CD4-positive, alpha-beta T cell (primary cell): ENCODE data around the gene SYNGR3. TPM values are rescaled to one million over a fixed set of nuclear protein-coding genes. Genes with fewer than 3 reads are reported as not detected.

Source experiments
- ATAC-seq: fragments of 200-7000 bp; cut with Tn5 transposase; one replicate; pipeline ENCODE4 v1.10.0; 2022; ENCODE audit warnings: mild to moderate bottlenecking; ENCODE audit not compliant: poor library complexity
- CTCF ChIA-PET: fragments of 350-600 bp; sonication (Branson Sonifier 250); formaldehyde crosslinking; loops from one replicate; lab custom pipeline; 2021; ENCODE audit warnings: antibody characterized with exemption, inconsistent platforms; lab: Charles Lee
- POLR2A ChIA-PET: fragments of 350-600 bp; sonication (Branson Sonifier 250); formaldehyde crosslinking; loops from one replicate; lab custom pipeline; 2021; ENCODE audit warnings: antibody characterized with exemption, inconsistent platforms; lab: Charles Lee
- DNase-seq, 14 experiments: peaks; one replicate each; pipeline ENCODE4 v3.0.0-alpha.2; 2013 to 2020; ENCODE audit warnings: mixed read lengths in 2 of 14
- H3K27ac ChIP-seq, 2 donors: one replicate each; pipeline versions ENCODE4 v1.5.1 to v1.7.0; 2013; ENCODE audit warnings: low read length in 2 of 2, low read depth in 1 of 2, mild to moderate bottlenecking in 1 of 2
- H3K27me3 ChIP-seq, 2 experiments: 1 replicate in 1 of 2; 2 replicates in 1 of 2; pipeline versions ENCODE4 v1.6.1 to v1.7.0; 2013; ENCODE audit warnings: low read length in 2 of 2, control low read depth in 1 of 2, mild to moderate bottlenecking in 1 of 2, moderate library complexity in 1 of 2; ENCODE audit not compliant: insufficient read depth in 2 of 2, control insufficient read depth in 1 of 2
- H3K36me3 ChIP-seq: one replicate; pipeline ENCODE4 v1.6.1; 2013; ENCODE audit warnings: low read length, control low read depth; ENCODE audit not compliant: insufficient read depth
- H3K4me1 ChIP-seq: one replicate; pipeline ENCODE4 v1.6.1; 2013; ENCODE audit warnings: low read length, control low read depth; ENCODE audit not compliant: insufficient read depth
- H3K4me3 ChIP-seq: one replicate; pipeline ENCODE4 v1.5.1; 2013; ENCODE audit warnings: mild to moderate bottlenecking, low read length, moderate library complexity
- H3K9me3 ChIP-seq, 2 experiments: 1 replicate in 1 of 2; 2 replicates in 1 of 2; pipeline versions ENCODE4 v1.6.1 to v1.7.0; 2013; ENCODE audit warnings: low read length in 2 of 2, mild to moderate bottlenecking in 2 of 2, control low read depth in 1 of 2, moderate library complexity in 1 of 2; ENCODE audit not compliant: control insufficient read depth in 1 of 2, insufficient read depth in 1 of 2
- H3K27ac Mint-ChIP-seq: one replicate; pipeline ENCODE4 v1.8.0; 2020; ENCODE audit warnings: mixed read lengths
- H3K27me3 Mint-ChIP-seq: one replicate; pipeline ENCODE4 v1.8.0; 2021; ENCODE audit warnings: mixed read lengths
- H3K36me3 Mint-ChIP-seq: one replicate; pipeline ENCODE4 v1.8.0; 2021; ENCODE audit warnings: low read depth, mixed read lengths
- H3K4me1 Mint-ChIP-seq: one replicate; pipeline ENCODE4 v1.8.0; 2021; ENCODE audit warnings: low read depth, mixed read lengths
- H3K4me3 Mint-ChIP-seq: one replicate; pipeline ENCODE4 v1.8.0; 2020; ENCODE audit warnings: mild to moderate bottlenecking, mixed read lengths
- H3K9me3 Mint-ChIP-seq: one replicate; pipeline ENCODE4 v1.8.0; 2020; ENCODE audit warnings: mixed read lengths
- CTCF ChIP-seq: fragments of 200-600 bp; IDR thresholded peaks from one replicate; pipeline ENCODE4 v1.8.0; 2022; ENCODE audit warnings: antibody characterized with exemption, mild to moderate bottlenecking
- intact Hi-C, 2 experiments: fragments of 100-400 bp; cut with DNase I in 1 of 2; cut with micrococcal nuclease in 1 of 2; formaldehyde crosslinking; loops; one replicate each; pipeline versions ENCODE4 v1.15.1 to v1.9.0; 2023 to 2025; cut with DNase I, micrococcal nuclease
- total RNA-seq, 174 experiments: library from RNA in 2 of 174; stranded (reverse) in 2 of 174; gene quantifications; one replicate each; pipeline ENCODE4 v1.2.3 and lab custom pipeline; 2021 to 2026

SYNGR3 gene
- total RNA-seq, 2 experiments from 2014 or later = 3.8 to 3.9 TPM

- CTCF ChIA-PET = interaction anchor here (0.6 to 2.2 kb wide), 8 partner anchors 19 to 1569 kb away, joined by 3 to 9 read pairs (median 4); partner anchors contain the start of genes NTHL1, TRAF7 and TSC2
- intact Hi-C loops = loop anchor here (1.0 to 10.0 kb wide), 4 partner anchors 26 to 232 kb away; partner anchors contain the start of gene ECI1 (in 1 of the 2)
- POLR2A ChIA-PET = interaction anchor here (0.9 to 2.2 kb wide), 4 partner anchors 25 to 133 kb away, joined by 4 to 13 read pairs (median 6); partner anchors contain the start of genes NTHL1, RPS2, TRAF7 and TSC2
- TF ChIP-seq CTCF = no peak
- Mint-ChIP-seq H3K27ac (peak overlapping the region; percentile 66), H3K4me3 (peak overlapping the region; percentile 54), H3K36me3 (no peaks in the 10 kb centered on the region), H3K4me1 (peaks cover 18% of the 10 kb centered on the region), H3K9me3 (no peaks in the 10 kb centered on the region), H3K27me3 (peaks cover 29% of the 10 kb centered on the region)
- H3K4me1 ChIP-seq = peaks cover 50% of the 10 kb centered on the region
- peaks cover 25 to 33% of the 10 kb centered on the region in 2 experiments for H3K27me3 ChIP-seq
- ATAC-seq (peak; percentile 12), DNase-seq (peak in 2 of 14 experiments; percentile 43 to 61)
- H3K4me3 ChIP-seq = peak overlapping the region; percentile 31
- no peaks in the 10 kb centered on the region for H3K36me3 ChIP-seq
- no peak overlapping the region for H3K27ac ChIP-seq
- H3K9me3 ChIP-seq = no peaks in the 10 kb centered on the region
Measured at GRCh38 chr16:2022723-2023091, 32.9 kb downstream of the SYNGR3 start.

DNA sequence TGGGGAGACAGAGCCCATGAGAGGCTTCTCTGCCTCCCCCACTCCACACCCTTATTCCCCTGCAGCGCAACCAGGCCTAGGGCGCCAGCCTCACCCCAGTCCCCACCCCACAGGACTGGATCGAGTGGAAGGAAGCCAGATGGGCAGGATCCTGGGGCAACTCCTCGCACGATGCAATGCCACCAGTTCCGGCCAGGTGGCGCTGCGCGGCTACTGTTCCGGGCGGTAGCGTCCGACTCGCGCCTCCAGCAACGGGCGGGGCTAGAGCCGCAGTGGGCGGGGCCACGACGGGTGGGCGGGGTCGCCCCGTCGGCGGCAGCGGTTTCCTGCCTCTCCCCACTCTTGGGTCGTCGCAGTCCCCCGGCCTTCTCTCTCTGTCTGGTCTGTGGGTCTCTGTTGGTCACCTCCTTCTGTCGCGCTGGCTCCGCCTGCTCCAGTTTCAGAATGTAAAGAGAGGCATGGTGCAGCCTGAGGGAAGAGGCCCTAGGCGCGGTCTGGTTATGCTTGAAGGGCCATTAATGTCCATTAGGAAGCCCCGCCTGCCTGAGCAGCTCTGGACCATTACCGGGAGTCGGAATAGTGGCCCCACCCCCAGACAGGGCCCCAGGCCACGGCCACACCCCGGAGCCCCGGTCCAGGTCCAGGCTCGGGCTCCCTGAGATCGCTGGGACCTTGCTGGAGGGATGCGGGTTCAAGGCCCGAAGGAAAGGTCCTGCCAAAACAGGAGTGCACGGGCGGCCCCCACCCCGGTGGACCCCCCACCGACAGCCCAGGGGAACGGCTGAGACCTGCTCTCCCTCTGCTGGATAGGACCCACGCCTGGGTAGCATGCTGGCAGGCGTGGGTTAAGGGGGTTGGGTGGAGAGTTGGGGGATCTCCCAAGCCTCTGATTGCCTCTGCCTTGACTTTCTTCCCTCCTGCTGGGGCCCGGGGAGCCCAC is 33.6 kb downstream of the SYNGR3 start:
- Mint-ChIP-seq H3K27me3 (peaks cover 29% of the 10 kb centered on the region), H3K9me3 (no peaks in the 10 kb centered on the region)
- peak overlapping the region in 1 of 2 donors; percentile 43 for H3K27ac ChIP-seq

More for the DNA sequence above, 33.6 kb downstream of the SYNGR3 start:
- Histone ChIP-seq H3K27me3 (peaks cover 25 to 33% of the 10 kb centered on the region in 2 experiments), H3K9me3 (no peaks in the 10 kb centered on the region), H3K4me3 (peak overlapping the region; percentile 31), H3K36me3 (no peaks in the 10 kb centered on the region), H3K4me1 (peaks cover 50% of the 10 kb centered on the region)
- ATAC-seq = peak; percentile 92
- Mint-ChIP-seq H3K4me1 (peaks cover 19% of the 10 kb centered on the region), H3K27ac (peak overlapping the region; percentile 66), H3K4me3 (peak overlapping the region; percentile 72), H3K36me3 (no peaks in the 10 kb centered on the region)
- ChIA-PET POLR2A (interaction anchor here (1.0 to 2.2 kb wide), 4 partner anchors 59 to 132 kb away, joined by 5 to 13 read pairs (median 8); partner anchors contain the start of genes RPS2 and TRAF7), CTCF (interaction anchor here (0.6 to 2.2 kb wide), 8 partner anchors 19 to 1570 kb away, joined by 3 to 9 read pairs (median 4); partner anchors contain the start of genes NTHL1, TRAF7 and TSC2)
- intact Hi-C loops = loop anchor here (1.0 to 10.0 kb wide), 4 partner anchors 25 to 231 kb away; partner anchors contain the start of gene ECI1 (in 1 of the 2)
- peak; percentile 90 for TF ChIP-seq CTCF
- DNase-seq = peak; percentile 87 to 99 (median 96)
